Measurements from ENCODE around the gene CERS2.
A peak's percentile ranks its signal among the peaks of the same experiment; 100 is the strongest.

The CERS2 gene

GRCh38 chr1:150999051-150999674 lies 24.5 kb upstream of the CERS2 start:
- H3K4me3 ChIP-seq, result no peak overlapping the region
- H3K27ac ChIP-seq, result peak overlapping the region in 1 of 21 experiments; percentile 13

- H3K4me3 ChIP-seq, result no peak overlapping the region
- no peak overlapping the region for H3K27ac ChIP-seq
Observed at GRCh38 chr1:150997949-150998348, 23.3 kb upstream of the CERS2 start.

GRCh38 chr1:150997126-150997872 lies 22.7 kb upstream of the CERS2 start:
- Histone ChIP-seq H3K4me3 (no peak overlapping the region), H3K27ac (no peak overlapping the region)

- Histone ChIP-seq H3K27ac (peak overlapping the region in 7 of 21 experiments; percentile 0 to 53 (median 29)), H3K4me3 (no peak overlapping the region)
Observed at GRCh38 chr1:150995896-150996295, 21.3 kb upstream of the CERS2 start.

GRCh38 chr1:150995460-150995859 lies 20.8 kb upstream of the CERS2 start:
- peak overlapping the region in 8 of 21 experiments; percentile 0 to 53 (median 34) for H3K27ac ChIP-seq
- H3K4me3 ChIP-seq, result no peak overlapping the region

- peak overlapping the region in 1 of 21 experiments; percentile 4 for H3K27ac ChIP-seq
- no peak overlapping the region for H3K4me3 ChIP-seq
Observed at GRCh38 chr1:150994248-150994647, 19.6 kb upstream of the CERS2 start.

GRCh38 chr1:150992626-150993025 lies 18.0 kb upstream of the CERS2 start:
- H3K4me3 ChIP-seq, result no peak overlapping the region
- H3K27ac ChIP-seq, result no peak overlapping the region

GRCh38 chr1:150987924-150988323 lies 13.3 kb upstream of the CERS2 start:
- H3K27ac ChIP-seq, result no peak overlapping the region

GRCh38 chr1:150985179-150985825 lies 10.7 kb upstream of the CERS2 start:
- no peak overlapping the region for H3K27ac ChIP-seq

More at GRCh38 chr1:150987924-150988323, 13.3 kb upstream of the CERS2 start:
- H3K4me3 ChIP-seq, result no peak overlapping the region

GRCh38 chr1:150981805-150982712 lies 7.4 kb upstream of the CERS2 start, which contains the start of gene ANXA9:
TSS of gene ANXA9 (plus strand) at chr1:150982292. CDS start at chr1:150983106, 814 bp downstream.
- Histone ChIP-seq H3K4me3 (no peak within 1 kb of the TSS), H3K27ac (peak within 1 kb of the TSS in 2 of 21 experiments; percentile 9 to 33)

More at GRCh38 chr1:150985179-150985825, 10.7 kb upstream of the CERS2 start:
- H3K4me3 ChIP-seq, result no peak overlapping the region

GRCh38 chr1:150981177-150981804 lies 6.7 kb upstream of the CERS2 start:
- H3K27ac ChIP-seq, result peak overlapping the region in 1 of 21 experiments; percentile 33

GRCh38 chr1:150979092-150980056 lies 4.7 kb upstream of the CERS2 start:
- H3K4me3 ChIP-seq, result peak overlapping the region in 1 of 7 experiments; percentile 6

More at GRCh38 chr1:150981177-150981804, 6.7 kb upstream of the CERS2 start:
- H3K4me3 ChIP-seq, result no peak overlapping the region

GRCh38 chr1:150976879-150977694 lies 2.5 kb upstream of the CERS2 start:
- Histone ChIP-seq H3K27ac (peak overlapping the region in 20 of 21 experiments; percentile 1 to 83 (median 62)), H3K4me3 (peak overlapping the region in 1 of 7 experiments; percentile 1)

More at GRCh38 chr1:150979092-150980056, 4.7 kb upstream of the CERS2 start:
- peak overlapping the region in 17 of 21 experiments; percentile 2 to 83 (median 50) for H3K27ac ChIP-seq

- H3K4me3 ChIP-seq, result no peak overlapping the region
- H3K27ac ChIP-seq, result peak overlapping the region in 14 of 21 experiments; percentile 3 to 83 (median 56)
Observed at GRCh38 chr1:150976401-150976821, 1.8 kb upstream of the CERS2 start.

- Histone ChIP-seq H3K27ac (peak overlapping the region; percentile 86 to 99 (median 92)), H3K4me3 (peak overlapping the region; percentile 52 to 89 (median 79))
Observed at GRCh38 chr1:150973836-150974579, 627 bp downstream of the CERS2 start.

GRCh38 chr1:150973258-150973835 lies 1.3 kb downstream of the CERS2 start:
- Histone ChIP-seq H3K4me3 (peak overlapping the region; percentile 52 to 89 (median 79)), H3K27ac (peak overlapping the region in 20 of 21 experiments; percentile 86 to 99 (median 92))

Measured in skin epidermis (tissue), 12 donors.